SK-N-SH (cell line): Measurements from ENCODE around the gene PPM1A. TPM values are rescaled to one million over a fixed set of nuclear protein-coding genes. Genes with fewer than 3 reads are reported as not detected.

Source experiments
- CTCF ChIA-PET: fragments of 300-600, 350-600 bp; formaldehyde crosslinking; extraction: SDS; loops from one replicate; lab custom pipeline; 2021; lab: Yijun Ruan, JAX
- POLR2A ChIA-PET: fragments of 350-600 bp; sonication (Branson Sonifier 250); formaldehyde crosslinking; extraction: SDS; loops from one replicate; lab custom pipeline; 2020; ENCODE audit warnings: antibody characterized with exemption, inconsistent platforms; lab: Yijun Ruan, JAX
- DNase-seq: peaks from one replicate; pipeline ENCODE4 v3.0.0; 2012
- H2AFZ ChIP-seq: fragments of 200-600 bp; sonication (generic); 2 replicates; pipeline ENCODE4 v1.8.1; 2016; ENCODE audit warnings: antibody characterized with exemption, mild to moderate bottlenecking, low read depth
- H3F3A ChIP-seq: fragments of 200-600 bp; sonication (generic); replicated peaks from 2 replicates; pipeline ENCODE3; 2016; ENCODE audit warnings: antibody characterized with exemption, mild to moderate bottlenecking; ENCODE audit not compliant: insufficient read depth
- H3K27ac ChIP-seq, 2 experiments: fragments of 200-500 bp in 1 of 2; fragments of 200-600 bp in 1 of 2; sonication (Bioruptor generic) in 1 of 2; sonication (generic), shearing (Covaris generic) in 1 of 2; 2 replicates each; pipeline versions ENCODE4 v1.5.1 to v1.6.1; 2014 to 2016; ENCODE audit warnings: low read depth in 2 of 2, inconsistent platforms in 1 of 2, low read length in 1 of 2, mild to moderate bottlenecking in 1 of 2, mixed read lengths in 1 of 2
- H3K27me3 ChIP-seq: fragments of 200-600 bp; sonication (generic), shearing (Covaris generic); 2 replicates; pipeline ENCODE4 v1.6.1; 2016; ENCODE audit warnings: mixed run types; ENCODE audit not compliant: insufficient read depth
- H3K36me3 ChIP-seq, 2 experiments: fragments of 200-500 bp in 1 of 2; fragments of 200-600 bp in 1 of 2; sonication (Bioruptor generic) in 1 of 2; sonication (generic) in 1 of 2; replicated peaks in 1 of 2; 2 replicates each; pipeline versions ENCODE3 to v1.5.1; 2014 to 2016; ENCODE audit warnings: low read length in 1 of 2, mild to moderate bottlenecking in 1 of 2; ENCODE audit not compliant: insufficient read depth in 2 of 2, control insufficient read depth in 1 of 2
- H3K4me1 ChIP-seq, 2 experiments: fragments of 200-500 bp in 1 of 2; fragments of 200-600 bp in 1 of 2; sonication (Bioruptor generic) in 1 of 2; sonication (generic), shearing (Covaris generic) in 1 of 2; 2 replicates each; pipeline versions ENCODE4 v1.5.1 to v1.6.1; 2014 to 2016; ENCODE audit warnings: low read depth in 1 of 2, low read length in 1 of 2, mixed run types in 1 of 2; ENCODE audit not compliant: insufficient read depth in 2 of 2, control insufficient read depth in 1 of 2
- H3K4me2 ChIP-seq: fragments of 200-600 bp; sonication (generic), shearing (Covaris generic); 2 replicates; pipeline ENCODE4 v1.6.1; 2017; ENCODE audit warnings: mixed run types
- H3K4me3 ChIP-seq, 2 experiments: fragments of 200-500 bp in 1 of 2; fragments of 200-600 bp in 1 of 2; sonication (Bioruptor generic) in 1 of 2; sonication (generic), shearing (Covaris generic) in 1 of 2; 2 replicates each; pipeline versions ENCODE4 v1.5.1 to v1.8.1; 2014 to 2016; ENCODE audit warnings: low read depth in 2 of 2, inconsistent platforms in 1 of 2, low read length in 1 of 2, mild to moderate bottlenecking in 1 of 2, mixed read lengths in 1 of 2, moderate library complexity in 1 of 2
- H3K79me2 ChIP-seq: fragments of 200-600 bp; sonication (generic); 2 replicates; pipeline ENCODE4 v1.8.1; 2017; ENCODE audit warnings: mild to moderate bottlenecking; ENCODE audit not compliant: insufficient read depth
- H3K9ac ChIP-seq: fragments of 200-600 bp; sonication (generic); 2 replicates; pipeline ENCODE4 v1.6.1; 2017; ENCODE audit warnings: mixed run types
- H3K9me2 ChIP-seq: fragments of 200-600 bp; sonication (generic); 2 replicates; pipeline ENCODE4 v1.6.1; 2017; ENCODE audit warnings: mixed run types
- H3K9me3 ChIP-seq: fragments of 200-600 bp; sonication (generic); 2 replicates; pipeline ENCODE4 v1.6.1; 2017; ENCODE audit warnings: mixed run types, mild to moderate bottlenecking, moderate library complexity
- H4K20me1 ChIP-seq: fragments of 200-600 bp; sonication (generic); 2 replicates; pipeline ENCODE4 v1.6.1; 2017; ENCODE audit warnings: mild to moderate bottlenecking, mixed run types; ENCODE audit not compliant: insufficient read depth
- CHD2 ChIP-seq: fragments of 150-350 bp; IDR thresholded peaks from 2 replicates; pipeline ENCODE4 v1.6.1; 2018; ENCODE audit warnings: low read length; ENCODE audit not compliant: partially characterized antibody
- CTCF ChIP-seq: fragments of 200-600 bp; sonication (generic); IDR thresholded peaks from 2 replicates; pipeline ENCODE4 v1.6.1; 2017; ENCODE audit warnings: antibody characterized with exemption, mild to moderate bottlenecking, moderate library complexity
- ELF1 ChIP-seq: IDR thresholded peaks from 2 replicates; pipeline ENCODE4 v1.4.0; 2012
- EP300 ChIP-seq, 2 experiments: IDR thresholded peaks; 2 replicates each; pipeline versions ENCODE4 v1.4.0 to v1.6.1; 2012; ENCODE audit warnings: borderline replicate concordance in 1 of 2, low read depth in 1 of 2, low read length in 1 of 2
- FOXJ3 ChIP-seq: sonication (generic); formaldehyde crosslinking; IDR thresholded peaks from 2 replicates; pipeline ENCODE4 v1.5.1; 2020; ENCODE audit warnings: mild to moderate bottlenecking, missing genetic modification reagents
- GATA2 ChIP-seq: sonication (generic); formaldehyde crosslinking; IDR thresholded peaks from 2 replicates; pipeline ENCODE4 v1.5.0; 2020; ENCODE audit warnings: mild to moderate bottlenecking, missing genetic modification reagents
- MEF2A ChIP-seq: IDR thresholded peaks from 2 replicates; pipeline ENCODE4 v1.4.0; 2012; ENCODE audit warnings: low read depth, borderline replicate concordance
- NFIC ChIP-seq: IDR thresholded peaks from 2 replicates; pipeline ENCODE4 v1.4.0; 2012; ENCODE audit warnings: borderline replicate concordance
- POLR2AphosphoS5 ChIP-seq: IDR thresholded peaks from 2 replicates; pipeline ENCODE4 v1.6.1; 2012; ENCODE audit warnings: low read depth, low read length
- RXRA ChIP-seq: IDR thresholded peaks from 2 replicates; pipeline ENCODE4 v1.4.0; 2012; ENCODE audit warnings: low read depth, mild to moderate bottlenecking, borderline replicate concordance
- SIN3A ChIP-seq: IDR thresholded peaks from 2 replicates; pipeline ENCODE4 v1.6.1; 2012; ENCODE audit warnings: low read depth, mild to moderate bottlenecking, low read length, moderate library complexity, borderline replicate concordance
- TAF1 ChIP-seq: IDR thresholded peaks from 2 replicates; pipeline ENCODE4 v1.6.1; 2012; ENCODE audit warnings: low read depth, mild to moderate bottlenecking, low read length, moderate library complexity, borderline replicate concordance
- WGBS: methylation state at CpG from one replicate; pipeline ENCODE4 v1.1.6; 2017; ENCODE audit warnings: low lambda C conversion rate; 5-methylcytosine and 5-hydroxymethylcytosine counted together
- polyA plus RNA-seq, 3 experiments: library from polyadenylated mRNA; depleted of rRNA; stranded (reverse); fragments of >200 nt; gene quantifications; 2 replicates each; pipeline ENCODE4 v1.2.3, GENCODE V29; 2012
- TF ChIP-seq, protein P1 (sequence below): IDR thresholded peaks from 2 replicates; pipeline ENCODE4 v1.6.1; 2012; ENCODE audit warnings: mild to moderate bottlenecking, low read depth, low read length, moderate library complexity
- TF ChIP-seq, protein P2 (sequence below): fragments of 150-350 bp; IDR thresholded peaks from 2 replicates; pipeline ENCODE4 v1.6.1; 2016; ENCODE audit warnings: mild to moderate bottlenecking, low read depth, low read length

PPM1A gene
- polyA plus RNA-seq, 1 of the 3 experiments (the other 2 are of a cell fraction), result 12.3 TPM

GRCh38 chr14:60214415-60215126, 34.5 kb upstream of the PPM1A start (continued):
- TF ChIP-seq RXRA, result no peak
- TF ChIP-seq, all 33 proteins: peak for 0

- CTCF ChIA-PET, result interaction anchor here (1.5 kb wide), 1 partner anchor 117 kb away, joined by 3 read pairs; no protein-coding TSS in a partner anchor
These were observed 33.9 kb upstream of the PPM1A start for GRCh38 chr14:60215127-60215444.

DNA sequence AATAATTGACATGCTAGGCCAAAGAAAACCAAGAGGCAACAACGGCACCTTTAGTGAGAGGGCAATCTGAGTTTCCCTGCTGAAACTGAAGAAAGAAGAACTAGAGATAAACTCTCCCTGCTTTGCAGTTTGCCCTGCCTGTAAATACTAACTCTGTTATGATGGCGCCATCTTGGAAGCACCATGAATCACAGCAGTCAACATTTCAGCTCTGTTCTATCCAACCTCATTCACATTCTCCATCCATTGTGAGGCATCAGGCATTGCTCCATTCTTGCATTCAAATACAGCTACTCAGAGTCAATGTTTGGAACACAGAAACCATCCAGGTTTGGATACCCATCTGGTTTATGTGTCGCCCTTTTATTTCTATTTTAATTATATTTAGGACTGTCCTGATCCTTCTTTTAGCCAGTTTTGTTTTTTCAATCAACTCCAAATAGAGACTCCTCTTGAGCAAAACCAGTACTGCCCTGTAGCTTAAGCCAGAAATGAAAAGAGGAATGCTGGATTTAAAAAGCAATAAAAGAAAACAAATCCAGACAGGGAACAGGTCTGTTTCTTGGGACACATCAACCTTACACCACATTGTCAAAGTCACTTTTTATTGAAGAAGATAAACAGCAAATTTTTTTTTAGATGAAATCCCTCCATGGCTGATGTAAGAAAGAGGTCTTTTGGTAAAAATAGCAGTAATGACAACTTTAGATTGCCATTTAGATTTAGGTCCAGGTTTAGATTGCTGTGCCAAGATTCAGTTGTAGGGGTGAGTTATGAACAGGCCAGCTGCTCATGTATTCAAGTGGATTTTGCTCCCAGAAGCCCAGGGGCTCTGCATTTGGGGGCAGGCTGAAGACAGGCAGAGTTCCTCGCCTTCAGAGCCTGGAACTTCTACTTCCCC, 33.3 kb upstream of the PPM1A start:
- WGBS, result 53% methylated on average over 4 of the region's 4 CpGs
- TF ChIP-seq GATA2 (CRISPR knock-in tag) (no peak), NFIC (no peak), FOXJ3 (CRISPR knock-in tag) (no peak), SIN3A (no peak), MEF2A (no peak), EP300 (IDR thresholded peaks at IDR 0.05; ENCODE audit: borderline replicate concordance in 1 of 2, low read depth in 1 of 2, low read length in 1 of 2) (no peak), RXRA (no peak), POLR2AphosphoS5 (no peak), TAF1 (no peak), CHD2 (no peak), ELF1 (no peak), CTCF (no peak)
- TF ChIP-seq, protein P1, sequence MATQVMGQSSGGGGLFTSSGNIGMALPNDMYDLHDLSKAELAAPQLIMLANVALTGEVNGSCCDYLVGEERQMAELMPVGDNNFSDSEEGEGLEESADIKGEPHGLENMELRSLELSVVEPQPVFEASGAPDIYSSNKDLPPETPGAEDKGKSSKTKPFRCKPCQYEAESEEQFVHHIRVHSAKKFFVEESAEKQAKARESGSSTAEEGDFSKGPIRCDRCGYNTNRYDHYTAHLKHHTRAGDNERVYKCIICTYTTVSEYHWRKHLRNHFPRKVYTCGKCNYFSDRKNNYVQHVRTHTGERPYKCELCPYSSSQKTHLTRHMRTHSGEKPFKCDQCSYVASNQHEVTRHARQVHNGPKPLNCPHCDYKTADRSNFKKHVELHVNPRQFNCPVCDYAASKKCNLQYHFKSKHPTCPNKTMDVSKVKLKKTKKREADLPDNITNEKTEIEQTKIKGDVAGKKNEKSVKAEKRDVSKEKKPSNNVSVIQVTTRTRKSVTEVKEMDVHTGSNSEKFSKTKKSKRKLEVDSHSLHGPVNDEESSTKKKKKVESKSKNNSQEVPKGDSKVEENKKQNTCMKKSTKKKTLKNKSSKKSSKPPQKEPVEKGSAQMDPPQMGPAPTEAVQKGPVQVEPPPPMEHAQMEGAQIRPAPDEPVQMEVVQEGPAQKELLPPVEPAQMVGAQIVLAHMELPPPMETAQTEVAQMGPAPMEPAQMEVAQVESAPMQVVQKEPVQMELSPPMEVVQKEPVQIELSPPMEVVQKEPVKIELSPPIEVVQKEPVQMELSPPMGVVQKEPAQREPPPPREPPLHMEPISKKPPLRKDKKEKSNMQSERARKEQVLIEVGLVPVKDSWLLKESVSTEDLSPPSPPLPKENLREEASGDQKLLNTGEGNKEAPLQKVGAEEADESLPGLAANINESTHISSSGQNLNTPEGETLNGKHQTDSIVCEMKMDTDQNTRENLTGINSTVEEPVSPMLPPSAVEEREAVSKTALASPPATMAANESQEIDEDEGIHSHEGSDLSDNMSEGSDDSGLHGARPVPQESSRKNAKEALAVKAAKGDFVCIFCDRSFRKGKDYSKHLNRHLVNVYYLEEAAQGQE, result no peak
- TF ChIP-seq, protein P2, sequence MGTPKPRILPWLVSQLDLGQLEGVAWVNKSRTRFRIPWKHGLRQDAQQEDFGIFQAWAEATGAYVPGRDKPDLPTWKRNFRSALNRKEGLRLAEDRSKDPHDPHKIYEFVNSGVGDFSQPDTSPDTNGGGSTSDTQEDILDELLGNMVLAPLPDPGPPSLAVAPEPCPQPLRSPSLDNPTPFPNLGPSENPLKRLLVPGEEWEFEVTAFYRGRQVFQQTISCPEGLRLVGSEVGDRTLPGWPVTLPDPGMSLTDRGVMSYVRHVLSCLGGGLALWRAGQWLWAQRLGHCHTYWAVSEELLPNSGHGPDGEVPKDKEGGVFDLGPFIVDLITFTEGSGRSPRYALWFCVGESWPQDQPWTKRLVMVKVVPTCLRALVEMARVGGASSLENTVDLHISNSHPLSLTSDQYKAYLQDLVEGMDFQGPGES, result no peak

More at GRCh38 chr14:60215127-60215444, 33.9 kb upstream of the PPM1A start:
- H3K9ac ChIP-seq, result no peak overlapping the region
- H3K27me3 ChIP-seq, result no peaks in the 10 kb centered on the region
- H2AFZ ChIP-seq, result no peak overlapping the region
- no peaks in the 10 kb centered on the region for H3K36me3 ChIP-seq
- H3K4me1 ChIP-seq, result peaks cover 0 to 2% of the 10 kb centered on the region in 2 experiments; a peak in 1 of 4 replicates
- no peak for DNase-seq
- H4K20me1 ChIP-seq, result no peaks in the 10 kb centered on the region
- TF ChIP-seq EP300 (IDR thresholded peaks at IDR 0.05; ENCODE audit: borderline replicate concordance in 1 of 2, low read depth in 1 of 2, low read length in 1 of 2) (no peak), GATA2 (CRISPR knock-in tag) (no peak)
- no peaks in the 10 kb centered on the region for H3K9me3 ChIP-seq
- POLR2A ChIA-PET, result interaction anchor here (0.9 kb wide), 1 partner anchor 34 kb away, joined by 3 read pairs; the partner anchor contains the start of gene PPM1A
- H3K9me2 ChIP-seq, result no peaks in the 10 kb centered on the region
- no peak overlapping the region for H3K4me2 ChIP-seq
- no peaks in the 10 kb centered on the region for H3F3A ChIP-seq
- H3K4me3 ChIP-seq, result no peak overlapping the region
- H3K27ac ChIP-seq, result peak overlapping the region in 1 of 2 experiments; percentile 30; a peak in 2 of 4 replicates
- no peaks in the 10 kb centered on the region for H3K79me2 ChIP-seq
- 45% methylated on average over 2 of the region's 2 CpGs for WGBS

More for the DNA sequence above, 33.3 kb upstream of the PPM1A start:
- ChIA-PET POLR2A (interaction anchor here (0.9 kb wide), 1 partner anchor 33 kb away, joined by 3 read pairs; the partner anchor contains the start of gene PPM1A), CTCF (interaction anchor here (1.2 to 1.5 kb wide), 2 partner anchors 14 to 116 kb away, joined by 3 read pairs; no protein-coding TSS in a partner anchor)
- peaks cover 0 to 2% of the 10 kb centered on the region in 2 experiments; a peak in 1 of 4 replicates for H3K4me1 ChIP-seq
- no peaks in the 10 kb centered on the region for H3K79me2 ChIP-seq
- H3F3A ChIP-seq, result no peaks in the 10 kb centered on the region
- H3K4me2 ChIP-seq, result no peak overlapping the region
- no peak overlapping the region for H3K9ac ChIP-seq
- H2AFZ ChIP-seq, result no peak overlapping the region
- DNase-seq, result no peak
- H4K20me1 ChIP-seq, result no peaks in the 10 kb centered on the region
- no peaks in the 10 kb centered on the region for H3K9me3 ChIP-seq
- no peak overlapping the region for H3K4me3 ChIP-seq
- H3K27ac ChIP-seq, result peak overlapping the region in 1 of 2 experiments; percentile 30; a peak in 1 of 4 replicates
- H3K27me3 ChIP-seq, result no peaks in the 10 kb centered on the region
- H3K36me3 ChIP-seq, result no peaks in the 10 kb centered on the region
- H3K9me2 ChIP-seq, result no peaks in the 10 kb centered on the region
